ENCODE data around the gene FSHR. TPM values are rescaled to one million over a fixed set of nuclear protein-coding genes. Genes with fewer than 3 reads are reported as not detected.

The FSHR gene
- total and polyA plus RNA-seq, 7 donors, result not detected

GRCh38 chr2:49123600-49123999 is 30.7 kb downstream of the FSHR start:
- Histone ChIP-seq H3K4me1 (no peaks in the 10 kb centered on the region), H3K4me3 (no peak overlapping the region), H3K9me3 (no peaks in the 10 kb centered on the region), H3K36me3 (ENCODE audit: insufficient read depth in 1 of 2, low read depth in 1 of 2) (no peaks in the 10 kb centered on the region), H3K27me3 (ENCODE audit: insufficient read depth in 3 of 3, low read length in 2 of 3) (peaks cover 0 to 1% (median 0%) of the 10 kb centered on the region in 3 donors), H3K27ac (no peak overlapping the region)
- ATAC-seq (no peak), DNase-seq (no peak)
- 0 to 74% (median 0%) methylated on average over 1 of the region's 1 CpG for WGBS, 3 donors
- no peak for TF ChIP-seq CTCF (IDR thresholded peaks at IDR 0.05)
- intact Hi-C loops (cut with DNase I), result no loop called here

- Histone ChIP-seq H3K4me3 (no peak overlapping the region), H3K27ac (no peak overlapping the region), H3K27me3 (ENCODE audit: insufficient read depth in 3 of 3, low read length in 2 of 3) (peaks cover 0 to 1% (median 0%) of the 10 kb centered on the region in 3 donors), H3K4me1 (no peaks in the 10 kb centered on the region), H3K9me3 (no peaks in the 10 kb centered on the region), H3K36me3 (ENCODE audit: insufficient read depth in 1 of 2, low read depth in 1 of 2) (no peaks in the 10 kb centered on the region)
- WGBS, 3 donors, result 73 to 84% (median 77%) methylated on average over 4 of the region's 4 CpGs
- intact Hi-C loops (cut with DNase I), result no loop called here
- ATAC-seq (no peak), DNase-seq (no peak)
- no peak for TF ChIP-seq CTCF (IDR thresholded peaks at IDR 0.05)
Measured at GRCh38 chr2:49122107-49122506, 32.2 kb downstream of the FSHR start.

GRCh38 chr2:49113046-49113445 is 41.3 kb downstream of the FSHR start:
- no peaks in the 10 kb centered on the region for H3K27me3 ChIP-seq (ENCODE audit: insufficient read depth in 3 of 3, low read length in 2 of 3)
- H3K9me3 ChIP-seq, result no peaks in the 10 kb centered on the region
- intact Hi-C loops (cut with DNase I), result no loop called here
- ATAC-seq, result no peak
- WGBS, 3 donors, result 66 to 92% (median 88%) methylated on average over 2 of the region's 2 CpGs
- DNase-seq, result no peak
- H3K27ac ChIP-seq, result no peak overlapping the region
- no peaks in the 10 kb centered on the region for H3K36me3 ChIP-seq (ENCODE audit: insufficient read depth in 1 of 2, low read depth in 1 of 2)
- no peak overlapping the region for H3K4me3 ChIP-seq
- no peak for TF ChIP-seq CTCF (IDR thresholded peaks at IDR 0.05)
- H3K4me1 ChIP-seq, result no peaks in the 10 kb centered on the region

- Histone ChIP-seq H3K9me3 (no peaks in the 10 kb centered on the region), H3K36me3 (ENCODE audit: insufficient read depth in 1 of 2, low read depth in 1 of 2) (no peaks in the 10 kb centered on the region), H3K27me3 (ENCODE audit: insufficient read depth in 3 of 3, low read length in 2 of 3) (no peaks in the 10 kb centered on the region), H3K27ac (no peak overlapping the region), H3K4me3 (no peak overlapping the region), H3K4me1 (no peaks in the 10 kb centered on the region)
- DNase-seq (no peak), ATAC-seq (no peak)
- TF ChIP-seq CTCF (IDR thresholded peaks at IDR 0.05), result no peak
- 69 to 74% (median 72%) methylated on average over 7 of the region's 7 CpGs for WGBS, 3 donors
- intact Hi-C loops (cut with DNase I), result no loop called here
Measured at GRCh38 chr2:49111456-49111855, 42.9 kb downstream of the FSHR start.

GRCh38 chr2:49111006-49111405 is 43.3 kb downstream of the FSHR start:
- no peaks in the 10 kb centered on the region for H3K36me3 ChIP-seq (ENCODE audit: insufficient read depth in 1 of 2, low read depth in 1 of 2)
- ATAC-seq, result no peak
- H3K9me3 ChIP-seq, result no peaks in the 10 kb centered on the region
- H3K4me1 ChIP-seq, result no peaks in the 10 kb centered on the region
- H3K4me3 ChIP-seq, result no peak overlapping the region
- TF ChIP-seq CTCF (IDR thresholded peaks at IDR 0.05), result no peak
- no peaks in the 10 kb centered on the region for H3K27me3 ChIP-seq (ENCODE audit: insufficient read depth in 3 of 3, low read length in 2 of 3)
- no peak for DNase-seq
- 73 to 84% (median 76%) methylated on average over 2 of the region's 2 CpGs for WGBS, 3 donors
- no peak overlapping the region for H3K27ac ChIP-seq
- intact Hi-C loops (cut with DNase I), result no loop called here
